ENCODE results near the gene SKAP1.
"Not testable (repeated sequence)": the region's sequence is repeated elsewhere in the genome, so short reads cannot be mapped to it uniquely, and the experiment has no call there.

SKAP1 gene

GRCh38 chr17:48444516-48445247 is 14.7 kb upstream of the SKAP1 start:
- DNase-seq: no peak

GRCh38 chr17:48443712-48444111 is 13.7 kb upstream of the SKAP1 start:
- DNase-seq: no peak

GRCh38 chr17:48442819-48443218 is 12.8 kb upstream of the SKAP1 start:
- DNase-seq: no peak

- no peak for DNase-seq
These were observed 11.8 kb upstream of the SKAP1 start for GRCh38 chr17:48441862-48442261.

GRCh38 chr17:48441231-48441711 is 11.3 kb upstream of the SKAP1 start:
- DNase-seq: peak; percentile 8

GRCh38 chr17:48440669-48441068 is 10.7 kb upstream of the SKAP1 start:
- DNase-seq: no peak

- peak; percentile 5 for DNase-seq
These were observed 10.0 kb upstream of the SKAP1 start for GRCh38 chr17:48439875-48440505.

- no peak for DNase-seq
These were observed 9.3 kb upstream of the SKAP1 start for GRCh38 chr17:48439110-48439850.

GRCh38 chr17:48438516-48439061 is 8.6 kb upstream of the SKAP1 start:
- no peak for DNase-seq

- no peak for DNase-seq
These were observed 3.9 kb upstream of the SKAP1 start for GRCh38 chr17:48433896-48434295.

- no peak for DNase-seq
These were observed 3.1 kb upstream of the SKAP1 start for GRCh38 chr17:48432820-48433775.

GRCh38 chr17:48429156-48429555 is 858 bp downstream of the SKAP1 start:
- DNase-seq: no peak

- DNase-seq: no peak
These were observed 2.4 kb downstream of the SKAP1 start for GRCh38 chr17:48427598-48427997.

GRCh38 chr17:48426761-48427500 is 3.1 kb downstream of the SKAP1 start:
- DNase-seq: no peak

- DNase-seq: no peak
These were observed 3.9 kb downstream of the SKAP1 start for GRCh38 chr17:48426019-48426665.

- DNase-seq: not testable (repeated sequence)
These were observed 8.0 kb downstream of the SKAP1 start for GRCh38 chr17:48422060-48422459.

GRCh38 chr17:48420823-48421222 is 9.2 kb downstream of the SKAP1 start:
- no peak for DNase-seq

GRCh38 chr17:48416971-48417370 is 13.0 kb downstream of the SKAP1 start:
- DNase-seq: no peak

- DNase-seq: no peak
These were observed 16.2 kb downstream of the SKAP1 start for GRCh38 chr17:48413613-48414405.

- DNase-seq: no peak
These were observed 17.2 kb downstream of the SKAP1 start for GRCh38 chr17:48412841-48413240.
